Measurements from ENCODE around the gene SCNM1. TPM values are rescaled to one million over a fixed set of nuclear protein-coding genes. Genes with fewer than 3 reads are reported as not detected.

SCNM1 gene
- total RNA-seq, 1 donor from 2014 or later: 34.9 TPM

DNA sequence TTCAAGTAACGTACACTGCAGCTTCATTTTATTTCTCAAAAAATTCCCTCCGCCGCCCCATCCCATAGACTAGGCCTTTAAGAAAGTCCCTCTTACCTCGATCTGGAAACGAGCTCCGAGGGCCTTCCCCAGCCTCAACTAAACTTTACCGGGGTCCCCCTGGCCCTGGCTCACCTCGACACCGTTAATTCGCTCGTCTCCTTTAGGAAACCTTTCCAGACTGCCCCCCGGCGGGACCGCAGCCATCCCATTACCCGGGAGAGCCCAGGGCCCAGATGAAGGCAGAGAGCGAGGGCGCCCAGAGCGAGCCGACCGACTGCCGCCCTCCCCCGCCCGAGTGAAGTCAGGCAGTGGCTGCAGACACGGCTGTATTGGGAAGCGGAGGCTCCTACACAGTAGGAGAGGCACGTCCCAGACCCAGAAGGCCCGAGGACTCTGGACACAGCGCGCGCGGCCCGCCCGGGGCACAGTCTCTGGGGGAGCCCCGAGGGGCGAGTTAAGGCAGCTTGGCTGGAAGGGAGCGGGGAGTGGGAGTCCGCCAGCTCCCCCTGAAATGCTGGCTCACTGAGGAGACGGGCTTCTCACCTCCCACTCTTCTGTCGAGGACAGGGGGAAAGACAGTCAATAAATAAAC lies 34.1 kb upstream of the SCNM1 start:
- no peak for TF ChIP-seq CTCF (IDR thresholded peaks at IDR 0.05; ENCODE audit: unreplicated experiment)
- Mint-ChIP-seq H3K4me3 (peak overlapping the region; percentile 76), H3K27ac (peak overlapping the region; percentile 68), H3K36me3 (peaks cover 19% of the 10 kb centered on the region), H3K9me3 (no peaks in the 10 kb centered on the region), H3K4me1 (peaks cover 10% of the 10 kb centered on the region), H3K27me3 (ENCODE audit: low read depth) (peaks cover 40% of the 10 kb centered on the region)
- peak in 1 of 2 experiments; percentile 68 for DNase-seq (ENCODE audit: low spot score in 2 of 2, unreplicated experiment in 2 of 2)

DNA sequence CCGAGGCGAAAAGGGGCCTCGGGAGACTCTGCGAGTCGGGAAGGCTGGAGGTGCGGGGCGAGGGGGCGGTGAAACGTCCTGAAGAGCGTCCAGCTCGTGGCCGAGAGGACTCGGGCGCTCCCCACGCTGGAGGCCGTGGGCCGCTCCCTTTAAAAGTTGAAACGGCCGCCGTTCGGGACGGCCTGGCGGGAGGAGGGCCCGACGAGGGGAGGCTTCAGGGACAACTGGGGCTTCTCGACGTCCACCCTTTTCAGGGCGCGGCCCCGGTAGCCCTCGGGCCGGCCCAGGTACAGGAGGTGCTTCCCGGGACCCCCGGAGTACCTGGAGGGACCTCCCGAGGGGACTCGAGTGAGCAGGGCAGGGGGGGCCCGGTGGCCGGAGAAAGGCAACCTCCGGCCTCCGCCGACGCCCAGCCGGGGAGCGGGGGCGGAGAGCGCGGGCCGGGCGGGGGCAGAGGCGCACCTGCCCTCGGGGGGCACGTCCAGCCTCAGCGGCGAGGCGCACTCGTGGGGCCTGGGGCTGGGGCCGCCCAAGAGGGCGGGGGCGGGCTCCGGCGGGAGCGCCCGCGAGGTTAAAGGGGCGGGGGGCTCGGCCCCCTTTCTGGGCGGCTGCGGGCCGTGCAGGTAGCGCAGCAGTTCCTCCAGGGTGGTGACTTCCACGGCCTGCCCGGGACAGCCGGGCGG lies 33.5 kb upstream of the SCNM1 start:
- Mint-ChIP-seq H3K27me3 (ENCODE audit: low read depth) (peaks cover 40% of the 10 kb centered on the region), H3K4me1 (peaks cover 10% of the 10 kb centered on the region), H3K36me3 (peaks cover 22% of the 10 kb centered on the region), H3K4me3 (peak overlapping the region; percentile 76), H3K9me3 (no peaks in the 10 kb centered on the region), H3K27ac (no peak overlapping the region)
- no peak for TF ChIP-seq CTCF (IDR thresholded peaks at IDR 0.05; ENCODE audit: unreplicated experiment)
- no peak for DNase-seq (ENCODE audit: low spot score in 2 of 2, unreplicated experiment in 2 of 2)

GRCh38 chr1:151133018-151133806 lies 32.7 kb upstream of the SCNM1 start:
- Mint-ChIP-seq H3K4me3 (peak overlapping the region; percentile 37), H3K9me3 (no peaks in the 10 kb centered on the region), H3K4me1 (peaks cover 10% of the 10 kb centered on the region), H3K27ac (no peak overlapping the region), H3K36me3 (peaks cover 23% of the 10 kb centered on the region), H3K27me3 (ENCODE audit: low read depth) (peaks cover 40% of the 10 kb centered on the region)
- no peak for TF ChIP-seq CTCF (IDR thresholded peaks at IDR 0.05; ENCODE audit: unreplicated experiment)
- peak in 1 of 2 experiments; percentile 39 for DNase-seq (ENCODE audit: low spot score in 2 of 2, unreplicated experiment in 2 of 2)

GRCh38 chr1:151134396-151134795 lies 31.5 kb upstream of the SCNM1 start:
- H3K27ac Mint-ChIP-seq: no peak overlapping the region
- peaks cover 23% of the 10 kb centered on the region for H3K36me3 Mint-ChIP-seq
- peaks cover 40% of the 10 kb centered on the region for H3K27me3 Mint-ChIP-seq (ENCODE audit: low read depth)
- no peaks in the 10 kb centered on the region for H3K9me3 Mint-ChIP-seq
- DNase-seq (ENCODE audit: low spot score in 2 of 2, unreplicated experiment in 2 of 2): no peak
- H3K4me3 Mint-ChIP-seq: no peak overlapping the region
- no peak for TF ChIP-seq CTCF (IDR thresholded peaks at IDR 0.05; ENCODE audit: unreplicated experiment)
- peaks cover 10% of the 10 kb centered on the region for H3K4me1 Mint-ChIP-seq

GRCh38 chr1:151134991-151135390 lies 31.0 kb upstream of the SCNM1 start:
- Mint-ChIP-seq H3K27ac (no peak overlapping the region), H3K4me3 (no peak overlapping the region)
- no peak for DNase-seq (ENCODE audit: low spot score in 2 of 2, unreplicated experiment in 2 of 2)

More at GRCh38 chr1:151134991-151135390, 31.0 kb upstream of the SCNM1 start:
- Mint-ChIP-seq H3K36me3 (peaks cover 23% of the 10 kb centered on the region), H3K9me3 (no peaks in the 10 kb centered on the region), H3K27me3 (ENCODE audit: low read depth) (peaks cover 40% of the 10 kb centered on the region), H3K4me1 (peaks cover 10% of the 10 kb centered on the region)
- no peak for TF ChIP-seq CTCF (IDR thresholded peaks at IDR 0.05; ENCODE audit: unreplicated experiment)
